DMS153 (cell line): ENCODE data around the gene SHOX.
"Not testable (repeated sequence)": the region's sequence is repeated elsewhere in the genome, so short reads cannot be mapped to it uniquely, and the experiment has no call there.

Experiments used
- DNase-seq: peaks from one replicate; lab custom pipeline; 2025; lab: John Stamatoyannopoulos, UW

The SHOX gene

DNA sequence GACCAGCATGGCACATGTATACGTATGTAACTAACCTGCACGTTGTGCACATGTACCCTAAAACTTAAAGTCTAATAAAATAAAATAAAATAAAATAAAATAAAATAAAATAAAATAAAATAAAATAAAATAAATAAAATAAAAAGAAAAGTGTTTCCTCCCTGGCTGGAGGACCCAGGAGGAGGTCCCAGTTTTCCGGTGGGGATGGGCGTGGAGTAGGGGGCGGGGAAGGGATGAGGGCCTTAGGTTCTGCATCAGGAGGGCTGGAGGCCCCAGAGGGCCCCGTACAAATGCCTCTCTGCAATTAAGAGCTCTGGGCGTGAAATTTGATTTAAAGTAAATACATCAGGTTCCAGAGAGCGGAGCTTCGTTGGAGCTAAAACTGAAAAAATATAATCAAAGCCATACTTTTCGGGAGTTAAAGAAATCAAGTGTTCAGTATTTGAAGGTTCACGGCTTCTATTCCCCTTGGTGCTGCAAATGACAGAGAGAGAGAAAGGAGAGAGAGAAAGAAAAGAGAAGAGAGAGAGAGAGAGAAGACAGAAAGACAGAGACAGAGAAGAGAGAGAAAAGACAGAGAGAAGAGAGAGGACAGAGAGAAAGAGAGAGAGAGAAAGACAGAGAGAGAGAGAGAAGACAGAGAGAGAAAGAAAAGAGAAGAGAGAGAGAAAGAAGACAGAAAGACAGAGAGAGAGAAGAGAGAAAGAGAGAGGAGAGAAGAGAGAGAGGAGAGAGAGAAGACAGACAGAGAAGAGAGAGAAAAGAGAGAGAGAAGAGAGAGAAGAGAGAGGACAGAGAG lies 8.7 kb upstream of the SHOX start:
- no peak for DNase-seq

DNA sequence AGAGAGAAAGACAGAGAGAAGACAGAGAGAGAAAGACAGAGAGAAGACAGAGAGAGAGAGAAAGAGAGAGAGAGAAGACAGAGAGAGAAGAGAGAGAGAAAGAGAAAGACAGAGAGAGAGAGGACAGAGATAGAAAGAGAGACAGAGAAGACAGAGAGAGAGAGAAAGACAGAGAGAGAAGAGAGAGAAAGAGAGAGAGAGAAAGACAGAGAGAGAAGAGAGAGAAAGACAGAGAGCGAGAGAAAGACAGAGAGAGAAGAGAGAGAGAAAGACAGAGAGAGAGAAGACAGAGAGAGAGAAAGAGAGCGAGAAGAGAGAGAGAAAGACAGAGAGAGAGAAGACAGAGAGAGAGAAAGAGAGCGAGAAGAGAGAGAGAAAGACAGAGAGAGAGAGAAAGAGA lies 7.8 kb upstream of the SHOX start:
- DNase-seq, result not testable (repeated sequence)

DNA sequence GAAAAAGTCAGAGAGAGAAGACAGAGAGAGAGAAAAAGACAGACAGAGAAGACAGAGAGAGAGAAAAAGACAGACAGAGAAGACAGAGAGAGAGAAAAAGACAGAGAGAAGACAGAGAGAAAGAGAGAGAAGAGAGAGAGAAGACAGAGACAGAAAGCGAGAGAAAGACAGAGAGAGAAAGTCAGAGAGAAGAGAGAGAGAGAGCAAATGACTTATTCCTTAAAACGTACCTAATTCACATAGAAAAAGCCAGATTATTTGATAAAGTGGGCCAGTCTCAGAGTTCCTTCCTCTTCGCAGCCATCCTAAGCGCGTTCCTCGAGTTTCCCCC lies 7.4 kb upstream of the SHOX start:
- no peak for DNase-seq

DNA sequence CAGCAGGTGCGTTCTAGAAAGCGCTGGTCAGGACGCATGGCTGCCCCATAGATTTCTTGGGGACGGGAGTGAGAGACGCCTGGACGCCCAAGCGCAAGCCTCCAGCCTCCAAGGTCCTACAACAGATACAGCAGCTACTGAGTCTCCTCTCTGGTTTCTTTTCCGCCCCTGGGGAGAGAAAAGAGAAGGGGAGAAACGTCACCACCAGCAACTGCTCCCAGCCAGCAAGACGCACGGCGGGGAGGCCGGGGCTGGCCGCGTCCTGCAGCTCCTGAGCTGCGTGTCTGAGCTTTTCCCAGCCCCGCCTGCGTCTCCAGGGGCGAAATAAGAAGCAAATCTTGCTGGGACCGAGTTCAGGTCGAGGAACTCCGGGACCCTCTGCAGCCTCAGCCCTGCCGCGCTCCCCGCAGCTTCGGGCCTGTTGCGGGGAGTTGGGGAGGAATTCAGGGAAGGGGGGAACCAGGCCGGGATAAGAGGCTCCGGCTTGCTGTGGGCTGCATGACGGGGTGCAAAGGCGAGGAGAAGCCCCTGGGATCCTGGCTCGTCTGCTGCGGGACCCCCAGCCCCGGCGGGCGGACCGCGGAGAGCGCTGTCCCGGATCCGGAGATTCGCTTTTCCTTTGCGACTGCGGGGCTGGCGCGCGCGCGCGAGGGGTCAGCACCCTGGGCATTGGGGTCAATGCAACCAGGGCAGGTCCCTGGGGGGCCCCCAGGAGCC lies 6.8 kb upstream of the SHOX start:
- DNase-seq, result no peak

DNA sequence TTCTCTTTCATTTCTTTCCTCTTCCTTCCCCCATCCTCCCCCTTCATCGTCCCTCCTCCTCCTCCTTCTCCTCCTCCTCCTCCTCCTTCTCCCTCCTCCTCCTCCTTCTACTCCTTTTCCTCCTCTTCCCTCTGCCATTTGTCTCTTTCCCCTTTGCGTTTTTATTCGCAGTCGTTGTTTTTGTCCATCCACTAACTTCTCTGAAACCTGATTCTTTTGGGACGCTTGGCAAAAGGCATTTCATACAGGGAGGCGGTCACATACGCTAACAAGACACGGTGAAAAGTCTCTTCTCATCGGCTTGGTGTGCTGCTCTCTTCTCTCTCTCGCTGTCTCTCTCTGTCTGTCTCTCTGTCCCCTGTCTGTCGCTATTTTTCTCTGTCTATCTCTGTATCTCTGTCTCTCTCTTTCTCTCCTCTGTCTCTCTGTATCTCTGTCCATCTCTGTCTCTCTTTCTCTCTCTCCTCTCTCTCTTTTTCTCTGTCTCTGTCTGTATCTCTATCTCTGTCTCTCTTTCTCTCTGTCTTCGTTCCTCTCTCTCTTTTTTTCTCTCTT lies 5.4 kb upstream of the SHOX start:
- no peak for DNase-seq

DNA sequence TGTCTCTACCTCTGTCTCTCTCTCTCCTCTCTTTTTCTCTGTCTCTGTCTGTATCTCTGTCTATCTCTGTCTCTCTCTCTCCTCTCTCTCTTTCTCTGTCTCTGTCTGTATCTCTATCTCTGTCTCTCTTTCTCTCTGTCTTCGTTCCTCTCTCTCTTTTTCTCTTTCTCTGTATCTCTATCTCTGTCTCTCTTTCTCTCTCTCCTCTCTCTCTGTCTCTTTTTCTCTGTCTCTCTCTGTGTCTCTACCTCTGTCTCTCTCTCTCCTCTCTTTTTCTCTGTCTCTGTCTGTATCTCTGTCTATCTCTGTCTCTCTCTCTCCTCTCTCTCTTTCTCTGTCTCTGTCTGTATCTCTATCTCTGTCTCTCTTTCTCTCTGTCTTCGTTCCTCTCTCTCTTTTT lies 4.5 kb upstream of the SHOX start:
- not testable (repeated sequence) for DNase-seq

DNA sequence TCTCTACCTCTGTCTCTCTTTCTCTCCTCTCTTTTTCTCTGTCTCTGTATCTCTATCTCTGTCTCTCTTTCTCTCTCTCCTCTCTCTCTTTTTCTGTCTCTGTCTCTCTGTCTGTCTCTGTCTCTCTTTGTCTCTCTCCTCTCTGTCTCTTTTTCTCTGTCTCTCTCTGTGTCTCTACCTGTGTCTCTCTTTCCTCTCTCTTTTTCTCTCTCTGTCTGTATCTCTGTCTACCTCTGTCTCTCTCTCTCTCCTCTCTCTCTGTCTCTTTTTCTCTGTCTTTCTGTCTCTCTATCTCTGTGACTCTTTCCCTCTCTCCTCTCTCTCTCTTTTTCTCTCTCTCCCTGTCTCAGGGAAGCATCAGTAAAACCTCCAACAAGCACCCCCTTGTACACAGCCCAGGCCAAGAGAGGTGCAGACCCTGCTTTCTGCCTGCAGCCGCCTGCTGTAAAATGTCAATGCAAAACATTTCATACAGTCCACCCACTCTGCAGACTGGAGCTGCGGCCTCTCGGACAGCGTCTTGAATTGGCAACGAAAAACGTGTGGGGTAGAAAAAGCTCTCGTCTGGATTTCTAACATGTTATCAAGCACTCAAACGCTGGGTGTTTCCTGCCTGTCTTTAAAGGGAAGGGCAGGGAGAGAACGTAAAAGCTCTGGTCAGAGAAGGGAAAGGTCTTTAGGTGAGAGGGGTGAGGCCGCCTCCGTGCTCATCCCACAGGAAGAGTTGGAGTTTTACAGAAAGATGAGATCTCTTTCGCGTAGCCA lies 3.7 kb upstream of the SHOX start:
- no peak for DNase-seq

DNA sequence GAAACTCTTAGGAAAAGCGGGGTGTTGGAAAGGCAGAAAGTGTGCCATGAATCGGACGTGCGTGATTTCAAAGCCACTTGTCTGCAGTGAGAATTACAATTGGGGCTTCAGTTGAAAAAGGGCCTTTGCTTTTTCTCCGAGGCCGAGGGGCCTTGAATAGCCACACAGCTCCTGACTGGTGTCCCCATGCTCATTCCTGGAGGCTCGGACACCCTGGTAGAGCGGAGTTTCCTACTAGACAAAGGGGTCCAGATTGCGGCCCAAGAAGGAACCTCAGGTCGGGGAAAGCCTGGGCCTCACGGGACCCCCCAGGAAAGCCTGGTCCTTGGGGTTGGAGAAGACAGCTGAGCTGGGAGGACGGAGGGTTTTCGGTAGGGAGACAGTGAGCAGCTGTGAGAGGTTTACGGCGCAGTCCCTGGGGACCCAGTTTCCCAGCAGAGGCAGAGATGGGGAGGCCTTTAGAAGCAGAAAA lies 3.0 kb upstream of the SHOX start:
- no peak for DNase-seq

DNA sequence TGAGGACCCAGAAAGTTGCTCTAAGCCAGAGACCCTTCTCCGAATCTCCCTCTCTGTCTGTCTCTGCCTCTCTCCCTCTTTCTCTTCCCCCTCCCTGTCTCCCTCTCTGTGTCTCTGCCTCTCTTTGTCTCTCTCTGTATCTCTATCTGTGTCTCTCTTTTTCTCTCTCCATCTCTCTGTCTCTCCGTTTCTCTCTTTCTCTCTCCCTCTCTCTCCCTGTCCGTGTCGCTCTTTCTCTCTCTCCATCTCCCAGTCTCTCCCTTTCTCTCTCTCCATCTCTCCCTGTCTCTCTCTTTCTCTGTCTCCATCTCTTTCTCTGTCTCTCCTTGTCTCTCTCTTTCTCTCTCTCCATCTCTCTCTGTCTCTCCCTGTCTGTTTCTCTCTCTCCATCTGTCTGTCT lies 2.6 kb upstream of the SHOX start:
- no peak for DNase-seq

DNA sequence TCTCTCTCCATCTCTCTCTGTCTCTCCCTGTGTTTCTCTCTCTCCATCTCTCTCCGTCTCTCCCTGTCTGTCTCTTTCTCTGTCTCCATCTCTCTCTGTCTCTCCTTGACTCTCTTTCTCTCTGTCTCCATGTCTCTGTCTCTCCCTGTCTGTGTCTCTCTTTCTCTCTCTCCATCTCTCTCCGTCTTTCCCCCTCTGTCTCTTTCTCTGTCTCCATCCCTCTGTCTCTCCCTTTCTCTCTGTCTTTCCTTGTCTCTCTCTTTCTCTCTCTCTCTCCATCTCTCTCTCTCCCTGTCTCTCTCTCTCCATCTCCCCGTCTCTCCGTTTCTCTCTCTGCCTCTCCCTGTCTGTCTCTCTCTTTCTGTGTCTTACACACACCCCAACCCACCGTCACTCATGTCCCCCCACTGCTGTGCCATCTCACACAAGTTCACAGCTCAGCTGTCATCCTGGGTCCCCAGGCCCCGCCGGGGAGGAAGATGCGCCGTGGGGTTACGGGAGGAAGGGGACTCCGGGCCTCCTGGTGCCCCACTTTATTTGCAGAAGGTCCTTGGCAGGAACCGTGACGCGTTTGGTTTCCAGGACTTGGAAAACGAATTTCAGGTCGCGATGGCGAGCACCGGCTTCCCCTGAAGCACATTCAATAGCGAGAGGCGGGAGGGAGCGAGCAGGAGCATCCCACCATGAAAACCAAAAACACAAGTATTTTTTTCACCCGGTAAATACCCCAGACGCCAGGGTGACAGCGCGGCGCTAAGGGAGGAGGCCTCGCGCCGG lies 1.2 kb upstream of the SHOX start:
- DNase-seq, result no peak

DNA sequence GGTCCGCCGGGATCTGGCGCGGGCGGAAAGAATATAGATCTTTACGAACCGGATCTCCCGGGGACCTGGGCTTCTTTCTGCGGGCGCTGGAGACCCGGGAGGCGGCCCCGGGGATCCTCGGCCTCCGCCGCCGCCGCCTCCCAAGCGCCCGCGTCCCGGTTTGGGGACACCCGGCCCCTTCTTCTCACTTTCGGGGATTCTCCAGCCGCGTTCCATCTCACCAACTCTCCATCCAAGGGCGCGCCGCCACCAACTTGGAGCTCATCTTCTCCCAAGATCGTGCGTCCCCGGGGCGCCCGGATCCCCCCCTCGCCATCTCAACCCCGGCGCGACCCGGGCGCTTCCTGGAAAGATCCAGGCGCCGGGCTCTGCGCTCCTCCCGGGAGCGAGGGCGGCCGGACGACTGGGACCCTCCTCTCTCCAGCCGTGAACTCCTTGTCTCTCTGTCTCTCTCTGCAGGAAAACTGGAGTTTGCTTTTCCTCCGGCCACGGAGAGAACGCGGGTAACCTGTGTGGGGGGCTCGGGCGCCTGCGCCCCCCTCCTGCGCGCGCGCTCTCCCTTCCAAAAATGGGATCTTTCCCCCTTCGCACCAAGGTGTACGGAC lies 482 bp upstream of the SHOX start:
- no peak for DNase-seq

DNA sequence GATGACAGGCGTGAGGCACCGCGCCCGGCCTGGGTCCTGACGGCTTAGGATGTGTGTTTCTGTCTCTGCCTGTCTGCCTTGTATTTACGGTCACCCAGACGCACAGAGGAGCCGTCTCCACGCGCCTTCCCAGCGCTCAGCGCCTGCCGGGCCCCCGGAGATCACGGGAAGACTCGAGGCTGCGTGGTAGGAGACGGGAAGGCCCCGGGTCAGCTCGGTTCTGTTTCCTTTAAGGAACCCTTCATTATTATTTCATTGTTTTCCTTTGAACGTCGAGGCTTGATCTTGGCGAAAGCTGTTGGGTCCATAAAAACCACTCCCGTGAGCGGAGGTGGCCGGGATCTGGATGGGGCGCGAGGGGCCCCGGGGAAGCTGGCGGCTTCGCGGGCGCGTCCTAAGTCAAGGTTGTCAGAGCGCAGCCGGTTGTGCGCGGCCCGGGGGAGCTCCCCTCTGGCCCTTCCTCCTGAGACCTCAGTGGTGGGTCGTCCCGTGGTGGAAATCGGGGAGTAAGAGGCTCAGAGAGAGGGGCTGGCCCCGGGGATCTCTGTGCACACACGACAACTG lies 1.3 kb downstream of the SHOX start:
- DNase-seq, result no peak

DNA sequence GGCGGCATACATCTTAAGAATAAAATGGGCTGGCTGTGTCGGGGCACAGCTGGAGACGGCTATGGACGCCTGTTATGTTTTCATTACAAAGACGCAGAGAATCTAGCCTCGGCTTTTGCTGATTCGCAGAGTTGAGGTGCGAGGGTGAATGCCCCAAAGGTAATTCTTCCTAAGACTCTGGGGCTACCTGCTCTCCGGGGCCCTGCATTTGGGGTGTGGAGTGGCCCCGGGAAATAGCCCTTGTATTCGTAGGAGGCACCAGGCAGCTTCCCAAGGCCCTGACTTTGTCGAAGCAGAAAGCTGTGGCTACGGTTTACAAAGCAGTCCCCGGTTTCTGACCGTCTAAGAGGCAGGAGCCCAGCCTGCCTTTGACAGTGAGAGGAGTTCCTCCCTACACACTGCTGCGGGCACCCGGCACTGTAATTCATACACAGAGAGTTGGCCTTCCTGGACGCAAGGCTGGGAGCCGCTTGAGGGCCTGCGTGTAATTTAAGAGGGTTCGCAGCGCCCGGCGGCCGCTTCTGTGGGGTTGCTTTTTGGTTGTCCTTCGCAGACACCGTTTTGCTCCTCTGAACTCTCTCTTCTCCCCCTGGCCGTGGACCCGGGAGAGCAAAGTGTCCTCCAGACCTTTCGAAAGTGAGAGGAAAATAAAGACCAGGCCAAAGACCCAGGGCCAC lies 1.9 kb downstream of the SHOX start:
- DNase-seq, result no peak

DNA sequence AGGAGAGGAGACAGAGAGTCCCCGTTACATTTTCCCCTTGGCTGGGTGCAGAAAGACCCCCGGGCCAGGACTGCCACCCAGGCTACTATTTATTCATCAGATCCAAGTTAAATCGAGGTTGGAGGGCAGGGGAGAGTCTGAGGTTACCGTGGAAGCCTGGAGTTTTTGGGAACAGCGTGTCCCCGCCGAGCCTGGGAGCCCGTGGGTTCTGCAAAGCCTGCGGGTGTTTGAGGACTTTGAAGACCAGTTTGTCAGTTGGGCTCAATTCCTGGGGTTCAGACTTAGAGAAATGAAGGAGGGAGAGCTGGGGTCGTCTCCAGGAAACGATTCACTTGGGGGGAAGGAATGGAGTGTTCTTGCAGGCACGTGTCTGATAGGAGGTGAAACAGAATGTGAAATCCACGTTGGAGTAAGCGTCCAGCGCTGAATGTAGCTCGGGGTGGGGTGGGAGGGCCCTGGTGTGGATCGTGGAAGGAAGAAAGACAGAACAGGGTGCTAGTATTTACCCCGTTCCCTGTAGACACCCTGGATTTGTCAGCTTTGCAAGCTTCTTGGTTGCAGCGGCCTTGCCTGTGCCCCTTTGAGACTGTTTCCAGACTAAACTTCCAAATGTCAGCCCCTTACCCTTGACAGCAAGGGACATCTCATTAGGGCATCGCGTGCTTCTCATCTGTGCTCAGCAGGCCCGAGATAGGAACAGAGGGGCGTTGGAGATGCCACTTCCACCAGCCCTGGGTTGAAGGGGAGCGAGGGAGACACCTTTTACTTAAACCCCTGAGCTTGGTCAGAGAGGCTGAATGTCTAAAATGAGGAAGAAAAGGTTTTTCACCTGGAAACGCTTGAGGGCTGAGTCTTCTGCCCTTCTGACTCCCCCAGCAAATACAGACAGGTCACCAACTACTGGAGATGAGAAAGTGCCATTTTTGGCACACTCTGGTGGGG lies 2.7 kb downstream of the SHOX start:
- no peak for DNase-seq

DNA sequence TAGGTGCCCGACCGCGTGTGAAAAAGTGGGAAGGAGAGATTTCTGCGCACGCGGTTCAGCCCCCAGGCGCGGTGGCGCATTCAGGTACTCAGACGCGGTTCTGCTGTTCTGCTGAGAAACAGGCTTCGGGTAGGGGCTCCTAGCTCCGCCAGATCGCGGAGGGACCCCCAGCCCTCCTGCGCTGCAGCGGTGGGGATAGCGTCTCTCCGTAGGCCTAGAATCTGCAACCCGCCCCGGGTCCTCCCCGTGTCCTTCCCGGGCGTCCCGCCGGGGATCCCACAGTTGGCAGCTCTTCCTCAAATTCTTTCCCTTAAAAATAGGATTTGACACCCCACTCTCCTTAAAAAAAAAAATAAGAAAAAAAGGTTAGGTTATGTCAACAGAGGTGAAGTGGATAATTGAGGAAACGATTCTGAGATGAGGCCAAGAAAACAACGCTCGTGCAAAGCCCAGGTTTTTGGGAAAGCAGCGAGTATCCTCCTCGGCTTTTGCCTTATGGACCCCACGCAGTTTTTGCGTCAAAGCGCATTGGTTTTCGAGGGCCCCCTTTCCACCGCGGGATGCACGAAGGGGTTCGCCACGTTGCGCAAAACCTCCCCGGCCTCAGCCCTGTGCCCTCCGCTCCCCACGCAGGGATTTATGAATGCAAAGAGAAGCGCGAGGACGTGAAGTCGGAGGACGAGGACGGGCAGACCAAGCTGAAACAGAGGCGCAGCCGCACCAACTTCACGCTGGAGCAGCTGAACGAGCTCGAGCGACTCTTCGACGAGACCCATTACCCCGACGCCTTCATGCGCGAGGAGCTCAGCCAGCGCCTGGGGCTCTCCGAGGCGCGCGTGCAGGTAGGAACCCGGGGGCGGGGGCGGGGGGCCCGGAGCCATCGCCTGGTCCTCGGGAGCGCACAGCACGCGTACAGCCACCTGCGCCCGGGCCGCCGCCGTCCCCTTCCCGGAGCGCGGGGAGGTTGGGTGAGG lies 3.7 kb downstream of the SHOX start:
- no peak for DNase-seq

DNA sequence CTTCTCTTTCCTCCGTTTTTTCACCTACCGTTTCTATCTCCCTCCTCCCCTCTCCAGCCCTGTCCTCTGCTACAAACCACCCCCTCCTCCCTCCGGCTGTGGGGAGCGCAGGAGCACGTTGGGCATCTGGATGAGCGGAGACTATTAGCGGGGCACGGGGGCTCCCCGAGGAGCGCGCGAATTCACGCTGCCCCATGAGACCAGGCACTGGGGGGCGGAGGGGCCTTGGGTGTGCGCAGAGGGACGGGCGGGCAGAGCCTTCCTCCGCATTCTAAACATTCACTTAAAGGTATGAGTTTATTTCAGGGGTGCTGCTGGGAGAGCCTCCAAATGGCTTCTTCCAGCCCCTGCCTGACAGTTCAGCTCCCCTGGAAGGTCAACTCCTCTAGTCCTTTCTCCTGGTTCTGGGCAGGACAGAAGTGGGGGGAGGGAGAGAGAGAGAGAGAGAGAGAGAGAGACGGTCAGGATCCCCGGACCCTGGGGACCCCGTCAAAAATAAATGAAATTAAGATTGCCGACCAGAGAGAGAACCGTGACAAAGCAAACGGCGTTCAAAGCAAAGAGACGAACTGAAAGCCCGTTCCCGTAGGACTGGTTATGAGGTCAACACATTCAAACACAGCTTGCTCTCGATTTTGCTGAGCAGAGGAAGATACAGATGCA lies 5.0 kb downstream of the SHOX start:
- DNase-seq, result no peak

DNA sequence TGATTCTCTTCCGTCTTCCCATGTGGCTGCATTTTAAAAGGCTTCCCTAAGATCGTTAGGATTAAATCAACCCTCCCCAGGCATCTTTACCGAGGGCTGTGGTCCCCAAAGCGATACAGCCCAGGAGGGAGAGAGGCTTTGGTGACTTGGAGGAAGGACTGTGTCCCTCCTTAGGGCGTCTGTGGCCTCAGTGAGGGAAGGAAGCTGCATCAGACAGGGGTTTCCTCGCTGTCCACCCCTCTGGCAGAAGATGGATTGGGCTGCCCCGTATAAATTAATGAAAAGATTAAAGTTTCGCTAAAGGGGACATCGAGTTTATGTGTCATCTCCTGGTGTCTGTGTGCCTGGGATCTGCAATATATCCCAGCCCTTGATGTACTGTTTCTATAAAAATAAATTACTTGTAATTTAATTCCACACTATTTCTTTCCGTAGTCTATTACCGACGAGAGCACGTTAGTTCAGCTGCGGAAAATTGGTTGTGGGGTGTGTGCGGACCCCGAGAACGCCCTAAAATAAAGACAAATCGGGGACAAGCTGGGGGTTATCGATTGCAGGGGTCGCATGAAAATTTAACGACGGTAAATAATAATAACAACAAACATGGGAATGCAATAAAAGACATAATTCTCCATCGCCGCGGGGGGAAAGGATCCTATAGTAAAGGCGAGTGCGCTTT lies 6.5 kb downstream of the SHOX start:
- no peak for DNase-seq
